ENCODE data around the gene NAA60. TPM values are rescaled to one million over a fixed set of nuclear protein-coding genes. Genes with fewer than 3 reads are reported as not detected.
"Not testable (repeated sequence)": the region's sequence is repeated elsewhere in the genome, so short reads cannot be mapped to it uniquely, and the experiment has no call there.

The NAA60 gene
- total RNA-seq, 1 donor from 2014 or later, result 48.6 TPM

GRCh38 chr16:3527216-3527829 lies 83.8 kb downstream of the NAA60 start:
- ATAC-seq; intact Hi-C loops (cut with micrococcal nuclease): not testable (repeated sequence)
- peak; percentile 90 for DNase-seq

GRCh38 chr16:3528406-3528805 lies 84.9 kb downstream of the NAA60 start:
- DNase-seq (no peak), ATAC-seq (no peak)
- intact Hi-C loops (cut with micrococcal nuclease), result no loop called here

- ATAC-seq (no peak), DNase-seq (no peak)
- intact Hi-C loops (cut with micrococcal nuclease), result no loop called here
Measured at GRCh38 chr16:3529175-3529574, 85.7 kb downstream of the NAA60 start.

- no peak for DNase-seq
- no peak for ATAC-seq
- intact Hi-C loops (cut with micrococcal nuclease), result no loop called here
Measured at GRCh38 chr16:3530371-3530914, 87.0 kb downstream of the NAA60 start.

- DNase-seq, result no peak
- intact Hi-C loops (cut with micrococcal nuclease), result no loop called here
- ATAC-seq, result no peak
Measured at GRCh38 chr16:3532741-3533140, 89.3 kb downstream of the NAA60 start.

- no peak for DNase-seq
- ATAC-seq, result no peak
- intact Hi-C loops (cut with micrococcal nuclease), result no loop called here
Measured at GRCh38 chr16:3534126-3534525, 90.6 kb downstream of the NAA60 start.

GRCh38 chr16:3536271-3536731 lies 92.8 kb downstream of the NAA60 start:
- intact Hi-C loops (cut with micrococcal nuclease), result no loop called here
- ATAC-seq (no peak), DNase-seq (no peak)

Small RNAs within 50 kb of the gene (microRNA-seq; reads per million reads assigned to microRNA genes)
- not detected for gene MIR6126 (ENCODE audit: borderline number of aligned reads)

Other genes with a start within 250 kb of the NAA60 start
- 5.7 TPM for gene ZNF200, start 208.5 kb upstream of the NAA60 start, total RNA-seq
- gene MEFV, start 187.0 kb upstream of the NAA60 start, total RNA-seq, result 0.62 TPM
- gene ZNF263, start 160.2 kb upstream of the NAA60 start, total RNA-seq, result 7.8 TPM
- gene TIGD7, start 138.2 kb upstream of the NAA60 start, total RNA-seq, result 7.6 TPM
- 21.1 TPM for gene ZNF75A, start 138.2 kb upstream of the NAA60 start, total RNA-seq
- not detected for gene OR2C1, start 87.8 kb upstream of the NAA60 start, total RNA-seq
- gene ZSCAN32, start 42.7 kb upstream of the NAA60 start, total RNA-seq, result 5.5 TPM
- gene ZNF174, start 42.5 kb upstream of the NAA60 start, total RNA-seq, result 9.9 TPM
- gene ZNF597, start 176 bp upstream of the NAA60 start, total RNA-seq, result 2.0 TPM
- not detected for gene C16orf90, start 51.8 kb downstream of the NAA60 start, total RNA-seq
- gene CLUAP1, start 57.3 kb downstream of the NAA60 start, total RNA-seq, result 13.1 TPM
- 1.1 TPM for gene NLRC3, start 133.7 kb downstream of the NAA60 start, total RNA-seq
- gene SLX4, start 167.9 kb downstream of the NAA60 start, total RNA-seq, result 3.2 TPM
- gene DNASE1, start 211.0 kb downstream of the NAA60 start, total RNA-seq, result 9.2 TPM

Data from left ventricle myocardium superior (tissue), 1 donor.